Erythroblast (primary cell): ENCODE results near the gene SLC5A9.
"Not testable (repeated sequence)": the region's sequence is repeated elsewhere in the genome, so short reads cannot be mapped to it uniquely, and the experiment has no call there.

Source experiments
- DNase-seq, 2 experiments: peaks; one replicate each; lab custom pipeline; 2025; lab: John Stamatoyannopoulos, UW
- GATA1 ChIP-seq: IDR thresholded peaks from 2 replicates; pipeline ENCODE4 v1.6.1; 2011; ENCODE audit warnings: low read depth, mild to moderate bottlenecking, control low read depth, low read length, moderate library complexity
- POLR2A ChIP-seq: IDR thresholded peaks from 2 replicates; pipeline ENCODE4 v1.6.1; 2011; ENCODE audit warnings: mild to moderate bottlenecking, low read length

SLC5A9 gene

DNA sequence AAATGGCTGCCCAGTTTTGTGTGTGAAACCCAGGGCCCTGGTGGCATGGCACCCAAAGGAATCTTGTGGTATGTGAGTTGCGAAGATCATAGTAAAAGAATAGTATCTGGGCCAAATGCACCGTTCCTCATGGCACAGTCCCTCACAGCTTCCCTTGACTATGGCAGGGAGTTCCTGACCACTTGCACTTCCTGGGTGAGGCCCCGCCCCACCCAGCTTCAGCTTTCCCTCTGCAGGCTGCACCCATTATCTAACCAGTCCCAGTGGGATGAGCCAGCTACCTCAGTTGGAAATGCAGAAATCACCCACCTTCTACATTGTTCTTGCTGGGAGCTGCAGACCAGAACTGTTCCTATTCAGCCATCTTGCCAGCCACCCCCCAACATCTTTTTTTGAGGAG lies 63.0 kb downstream of the SLC5A9 start:
- no peak for TF ChIP-seq GATA1
- no peak for TF ChIP-seq POLR2A
- DNase-seq = no peak

DNA sequence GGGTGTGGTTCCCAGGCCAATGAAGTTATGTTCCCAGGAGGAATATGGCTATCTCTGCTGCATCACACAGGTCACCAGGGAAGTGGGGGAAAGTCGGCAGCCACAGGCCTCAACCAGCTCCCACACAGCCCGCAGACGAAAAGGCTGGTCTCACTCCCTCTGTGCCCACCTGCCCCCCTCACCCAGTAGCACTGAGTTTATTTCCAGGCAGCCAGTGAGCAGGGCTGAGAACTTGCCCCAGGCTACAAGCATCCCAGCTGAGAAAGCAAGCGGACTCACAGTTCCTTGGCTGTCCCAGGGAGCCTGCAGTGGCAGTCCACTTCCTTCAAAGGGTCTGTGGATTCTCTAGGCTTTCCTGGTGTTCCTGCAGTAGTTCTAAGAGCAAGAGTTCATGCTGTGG lies 68.9 kb downstream of the SLC5A9 start:
- TF ChIP-seq POLR2A (no peak), GATA1 (no peak)
- no peak for DNase-seq

GRCh38 chr1:48292706-48293105 lies 70.2 kb downstream of the SLC5A9 start:
- DNase-seq = no peak
- TF ChIP-seq POLR2A (no peak), GATA1 (no peak)

DNA sequence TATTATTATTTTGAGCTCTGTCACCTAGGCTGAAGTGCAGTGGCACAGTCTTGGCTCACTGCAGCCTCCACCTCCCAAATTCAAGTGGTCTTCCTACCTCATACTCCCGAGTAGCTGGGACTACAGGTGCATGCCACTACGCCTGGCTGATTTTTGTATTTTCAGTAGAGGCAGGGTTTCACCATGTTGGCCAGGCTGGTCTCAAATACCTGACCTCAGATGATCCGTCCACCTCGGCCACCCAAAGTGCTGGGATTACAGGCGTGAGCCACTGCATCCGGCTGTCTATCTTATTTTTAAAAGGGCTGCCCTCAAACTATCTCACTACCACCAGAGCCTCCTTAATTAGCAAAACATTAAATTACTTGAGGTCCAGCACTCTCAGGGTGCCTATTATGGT lies 71.6 kb downstream of the SLC5A9 start:
- not testable (repeated sequence) for DNase-seq

GRCh38 chr1:48294656-48295055 lies 72.1 kb downstream of the SLC5A9 start:
- no peak for TF ChIP-seq POLR2A
- no peak for TF ChIP-seq GATA1
- no peak for DNase-seq
